Neural crest cell (in vitro differentiated cells): Measurements from ENCODE around the gene ZMYND10. TPM values are rescaled to one million over a fixed set of nuclear protein-coding genes. Genes with fewer than 3 reads are reported as not detected.
A peak's percentile ranks its signal among the peaks of the same experiment; 100 is the strongest.

Source experiments
- DNase-seq: peaks from one replicate; pipeline ENCODE4 v3.0.0; 2021; ENCODE audit warnings: low read depth, mixed read lengths, low spot score
- H3K27ac Mint-ChIP-seq: one replicate; pipeline ENCODE4 v1.8.0; 2021; ENCODE audit warnings: mild to moderate bottlenecking, mixed read lengths; ENCODE audit not compliant: unreplicated experiment
- H3K27me3 Mint-ChIP-seq: 2 replicates; pipeline ENCODE4 v1.8.0; 2021; ENCODE audit warnings: low read depth, mild to moderate bottlenecking, mixed read lengths
- H3K36me3 Mint-ChIP-seq: 2 replicates; pipeline ENCODE4 v1.8.0; 2021; ENCODE audit warnings: low read depth, mild to moderate bottlenecking, mixed read lengths
- H3K4me1 Mint-ChIP-seq: 2 replicates; pipeline ENCODE4 v1.8.0; 2021; ENCODE audit warnings: mixed read lengths
- H3K4me3 Mint-ChIP-seq: one replicate; pipeline ENCODE4 v1.8.0; 2021; ENCODE audit warnings: mild to moderate bottlenecking, mixed read lengths
- H3K9me3 Mint-ChIP-seq: 2 replicates; pipeline ENCODE4 v1.8.0; 2021; ENCODE audit warnings: mixed read lengths
- total RNA-seq: library from RNA; stranded (reverse); gene quantifications from 2 replicates; pipeline ENCODE4 v1.2.1, GENCODE V29; 2021
- TF ChIP-seq, protein P1 (sequence below): fragments of 200-600 bp; sonication (generic); conservative IDR thresholded peaks from 2 replicates; pipeline ENCODE4 v1.5.0; 2021; ENCODE audit warnings: antibody characterized with exemption, mild to moderate bottlenecking

ZMYND10 gene
- total RNA-seq, 1 donor from 2014 or later: 2.3 TPM

DNA sequence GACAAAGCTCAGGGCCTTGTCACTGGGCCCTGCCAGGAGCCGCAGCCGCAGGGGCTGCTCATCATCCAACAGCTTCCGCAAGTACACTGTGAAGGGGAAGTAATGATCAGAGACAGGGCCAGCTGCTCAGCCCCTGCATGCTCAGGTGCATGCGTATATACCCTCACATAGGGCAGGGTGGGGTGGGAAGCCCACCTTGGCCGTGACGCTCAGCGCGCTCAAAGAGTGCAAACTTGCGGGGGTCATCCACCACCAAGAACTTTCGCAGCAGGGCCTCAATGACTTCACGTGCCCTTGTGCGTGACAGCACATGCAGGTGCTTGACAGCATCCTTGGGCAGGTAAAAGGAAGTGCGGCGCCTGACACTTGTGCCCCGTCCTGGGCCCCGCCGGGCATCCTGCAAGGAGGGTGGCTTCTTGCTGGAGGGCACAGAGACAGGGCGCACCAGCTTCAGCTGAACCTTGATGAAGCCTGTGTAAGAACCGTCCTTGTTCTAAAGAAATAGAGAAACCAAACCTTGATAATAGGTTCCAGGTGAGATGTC is 14.1 kb downstream of the ZMYND10 start:
- no peaks in the 10 kb centered on the region for H3K27me3 Mint-ChIP-seq
- DNase-seq: no peak
- no peaks in the 10 kb centered on the region for H3K9me3 Mint-ChIP-seq
- H3K4me3 Mint-ChIP-seq: peak overlapping the region; percentile 59
- peaks cover 5% of the 10 kb centered on the region for H3K36me3 Mint-ChIP-seq
- H3K27ac Mint-ChIP-seq: no peak overlapping the region
- H3K4me1 Mint-ChIP-seq: peaks cover 30% of the 10 kb centered on the region
- TF ChIP-seq, protein P1, sequence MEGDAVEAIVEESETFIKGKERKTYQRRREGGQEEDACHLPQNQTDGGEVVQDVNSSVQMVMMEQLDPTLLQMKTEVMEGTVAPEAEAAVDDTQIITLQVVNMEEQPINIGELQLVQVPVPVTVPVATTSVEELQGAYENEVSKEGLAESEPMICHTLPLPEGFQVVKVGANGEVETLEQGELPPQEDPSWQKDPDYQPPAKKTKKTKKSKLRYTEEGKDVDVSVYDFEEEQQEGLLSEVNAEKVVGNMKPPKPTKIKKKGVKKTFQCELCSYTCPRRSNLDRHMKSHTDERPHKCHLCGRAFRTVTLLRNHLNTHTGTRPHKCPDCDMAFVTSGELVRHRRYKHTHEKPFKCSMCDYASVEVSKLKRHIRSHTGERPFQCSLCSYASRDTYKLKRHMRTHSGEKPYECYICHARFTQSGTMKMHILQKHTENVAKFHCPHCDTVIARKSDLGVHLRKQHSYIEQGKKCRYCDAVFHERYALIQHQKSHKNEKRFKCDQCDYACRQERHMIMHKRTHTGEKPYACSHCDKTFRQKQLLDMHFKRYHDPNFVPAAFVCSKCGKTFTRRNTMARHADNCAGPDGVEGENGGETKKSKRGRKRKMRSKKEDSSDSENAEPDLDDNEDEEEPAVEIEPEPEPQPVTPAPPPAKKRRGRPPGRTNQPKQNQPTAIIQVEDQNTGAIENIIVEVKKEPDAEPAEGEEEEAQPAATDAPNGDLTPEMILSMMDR: no peak

DNA sequence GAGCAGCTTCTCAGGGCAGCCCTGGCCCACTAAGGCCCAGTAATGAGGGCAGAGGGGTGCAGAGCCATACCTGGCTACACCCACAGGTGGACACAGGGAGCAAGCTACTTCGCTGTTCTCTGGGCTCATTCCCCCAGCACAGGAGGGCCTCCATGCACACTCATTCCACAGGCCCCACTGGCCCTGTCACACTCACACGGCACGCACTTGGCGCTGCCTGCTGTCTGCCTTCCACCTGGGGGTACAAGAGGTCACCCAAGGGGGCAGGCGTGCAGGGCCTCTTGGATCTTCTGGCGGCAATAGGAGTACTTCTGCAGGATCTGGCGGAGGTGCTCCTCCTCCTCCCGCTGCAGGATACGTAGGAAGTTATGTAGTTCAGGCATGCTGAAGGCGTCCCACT is 15.2 kb downstream of the ZMYND10 start:
- DNase-seq: no peak
- Mint-ChIP-seq H3K4me1 (peaks cover 22% of the 10 kb centered on the region), H3K9me3 (no peaks in the 10 kb centered on the region), H3K36me3 (peaks cover 5% of the 10 kb centered on the region), H3K27ac (no peak overlapping the region), H3K27me3 (no peaks in the 10 kb centered on the region), H3K4me3 (peak overlapping the region; percentile 59)
- TF ChIP-seq, protein P1: no peak

DNA sequence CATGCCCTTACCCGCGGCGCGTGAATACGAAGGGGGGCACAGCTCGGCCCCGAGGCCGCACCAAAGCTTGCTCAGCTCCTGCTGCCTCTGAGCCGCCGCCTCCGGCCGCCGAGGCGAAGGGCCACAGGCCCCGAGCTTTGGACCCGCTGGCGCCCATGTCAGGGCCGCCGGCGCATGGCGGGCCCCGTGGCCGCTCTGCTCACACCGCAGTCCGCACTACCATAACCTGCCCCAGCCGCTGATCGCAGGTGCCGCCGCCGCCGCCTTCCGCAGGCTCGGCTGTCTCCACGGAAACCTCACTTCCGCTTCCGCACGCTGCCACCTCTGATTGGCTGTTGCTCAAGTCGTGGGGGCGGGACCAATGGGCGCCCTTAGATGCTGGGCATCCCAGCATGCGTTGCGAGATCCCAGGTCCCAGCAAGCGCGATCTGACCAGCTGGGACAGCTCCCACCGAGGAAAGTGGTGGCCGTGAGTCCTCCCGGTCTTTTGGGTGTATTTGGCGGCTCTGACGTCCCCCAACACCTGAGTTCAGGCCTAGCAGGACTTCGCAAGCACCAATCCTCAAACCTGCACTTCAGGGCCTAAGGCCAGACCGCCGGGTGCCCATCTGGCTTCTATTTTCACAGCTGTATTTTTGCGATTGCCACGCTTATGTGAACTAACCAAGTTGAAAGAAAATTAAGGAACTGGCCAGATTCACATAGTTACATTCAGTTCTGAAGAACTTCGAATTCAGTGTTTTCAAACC is 17.4 kb downstream of the ZMYND10 start, which contains the start of gene TUSC2:
TUSC2 (minus strand) TSS at position 281 of the 749 bp plus-strand sequence; CDS start at position 157, 124 bp downstream.
- peaks cover 32% of the 10 kb centered on the region for H3K4me1 Mint-ChIP-seq
- no peaks in the 10 kb centered on the region for H3K9me3 Mint-ChIP-seq
- TF ChIP-seq, protein P1: no peak
- no peaks in the 10 kb centered on the region for H3K27me3 Mint-ChIP-seq
- peaks cover 5% of the 10 kb centered on the region for H3K36me3 Mint-ChIP-seq
- peak within 1 kb of the TSS; percentile 93 for H3K27ac Mint-ChIP-seq
- DNase-seq: peak; percentile 93
- peak within 1 kb of the TSS; percentile 96 for H3K4me3 Mint-ChIP-seq

DNA sequence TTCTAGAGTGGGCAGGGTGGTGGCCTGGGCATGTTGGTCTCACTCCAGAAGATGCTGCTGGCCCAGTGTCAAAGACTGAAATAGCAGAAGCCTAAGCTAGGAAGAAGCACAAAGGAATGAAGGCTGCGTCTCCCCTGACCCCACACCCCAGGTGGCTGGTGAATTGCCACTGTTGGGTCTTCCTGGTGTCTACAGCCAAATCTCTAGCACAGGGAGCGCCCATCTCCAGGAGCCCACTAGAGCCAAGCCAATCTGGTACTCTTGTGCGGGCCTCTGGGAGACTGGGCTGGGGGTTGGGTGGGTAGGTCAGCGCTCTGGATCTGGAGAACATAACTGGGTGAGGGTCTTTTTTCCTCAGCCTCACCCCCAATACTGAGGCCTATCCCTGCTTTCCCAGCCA is 18.4 kb downstream of the ZMYND10 start:
- Mint-ChIP-seq H3K9me3 (no peaks in the 10 kb centered on the region), H3K4me1 (peaks cover 37% of the 10 kb centered on the region), H3K4me3 (peak overlapping the region; percentile 96), H3K27me3 (no peaks in the 10 kb centered on the region), H3K27ac (no peak overlapping the region), H3K36me3 (peaks cover 5% of the 10 kb centered on the region)
- TF ChIP-seq, protein P1: no peak
- DNase-seq: no peak

DNA sequence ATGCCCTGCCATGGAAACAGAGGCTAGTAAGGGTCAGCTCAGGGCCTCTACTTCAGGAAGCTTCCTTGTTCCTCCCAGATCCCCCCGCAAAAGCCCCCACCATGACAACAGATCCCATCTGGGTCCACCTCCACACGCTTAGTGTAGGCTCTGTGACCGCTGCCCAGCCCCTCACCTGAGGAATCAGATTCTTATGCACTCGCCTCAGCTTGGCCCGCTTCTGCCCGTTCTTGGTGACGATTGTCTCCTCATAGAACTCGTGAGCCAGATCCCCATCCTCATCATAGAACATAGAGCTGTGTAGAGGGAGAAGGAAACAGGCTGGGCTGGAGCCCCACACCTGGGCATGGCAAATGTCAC is 19.4 kb downstream of the ZMYND10 start:
- H3K4me3 Mint-ChIP-seq: peak overlapping the region; percentile 94
- TF ChIP-seq, protein P1: no peak
- H3K27ac Mint-ChIP-seq: no peak overlapping the region
- peaks cover 37% of the 10 kb centered on the region for H3K4me1 Mint-ChIP-seq
- no peaks in the 10 kb centered on the region for H3K9me3 Mint-ChIP-seq
- peaks cover 5% of the 10 kb centered on the region for H3K36me3 Mint-ChIP-seq
- no peaks in the 10 kb centered on the region for H3K27me3 Mint-ChIP-seq
- no peak for DNase-seq
